ENCODE measurements around the gene PRKD1. TPM values are rescaled to one million over a fixed set of nuclear protein-coding genes. Genes with fewer than 3 reads are reported as not detected.

PRKD1 gene
- total and polyA plus RNA-seq, 2 of the 13 experiments (the other 11 are each of a cell fraction or from before 2014, with no cell fraction given): 0.22 to 1.3 TPM

DNA sequence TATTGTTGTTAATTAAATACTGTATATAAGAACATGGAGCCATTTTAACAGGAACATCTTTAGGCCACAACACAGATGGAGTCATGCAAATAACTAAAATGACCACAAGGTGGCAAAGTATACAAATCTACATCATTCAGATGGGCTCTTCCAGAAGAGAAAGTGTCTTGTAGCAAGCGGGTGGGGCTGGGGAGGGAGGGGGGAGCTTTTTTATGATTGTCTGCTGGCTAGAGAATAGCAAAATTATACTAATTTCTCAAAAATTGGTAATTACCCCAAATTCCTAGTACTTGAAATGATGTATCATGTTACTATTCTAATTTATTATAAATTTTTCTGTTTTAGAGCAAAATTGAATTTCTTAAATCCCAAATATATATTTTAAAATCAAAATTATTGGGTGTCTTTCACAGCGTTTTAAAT is 378.7 kb downstream of the PRKD1 start (continued):
- no peak for TF ChIP-seq POLR2AphosphoS2 (IDR thresholded peaks at IDR 0.05; ENCODE audit: low read depth, low read length)
- TF ChIP-seq ZNF24 (IDR thresholded peaks at IDR 0.05): 0 out of 2 replicates have a peak, but pooled peaks have one; percentile 43
- TF ChIP-seq, protein P1, sequence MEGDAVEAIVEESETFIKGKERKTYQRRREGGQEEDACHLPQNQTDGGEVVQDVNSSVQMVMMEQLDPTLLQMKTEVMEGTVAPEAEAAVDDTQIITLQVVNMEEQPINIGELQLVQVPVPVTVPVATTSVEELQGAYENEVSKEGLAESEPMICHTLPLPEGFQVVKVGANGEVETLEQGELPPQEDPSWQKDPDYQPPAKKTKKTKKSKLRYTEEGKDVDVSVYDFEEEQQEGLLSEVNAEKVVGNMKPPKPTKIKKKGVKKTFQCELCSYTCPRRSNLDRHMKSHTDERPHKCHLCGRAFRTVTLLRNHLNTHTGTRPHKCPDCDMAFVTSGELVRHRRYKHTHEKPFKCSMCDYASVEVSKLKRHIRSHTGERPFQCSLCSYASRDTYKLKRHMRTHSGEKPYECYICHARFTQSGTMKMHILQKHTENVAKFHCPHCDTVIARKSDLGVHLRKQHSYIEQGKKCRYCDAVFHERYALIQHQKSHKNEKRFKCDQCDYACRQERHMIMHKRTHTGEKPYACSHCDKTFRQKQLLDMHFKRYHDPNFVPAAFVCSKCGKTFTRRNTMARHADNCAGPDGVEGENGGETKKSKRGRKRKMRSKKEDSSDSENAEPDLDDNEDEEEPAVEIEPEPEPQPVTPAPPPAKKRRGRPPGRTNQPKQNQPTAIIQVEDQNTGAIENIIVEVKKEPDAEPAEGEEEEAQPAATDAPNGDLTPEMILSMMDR (CRISPR knock-in tag; IDR thresholded peaks at IDR 0.05): peak; percentile 75
- TF ChIP-seq ZNF775 (CRISPR knock-in tag; IDR thresholded peaks at IDR 0.05; ENCODE audit: borderline replicate concordance): no peak
- no peak for TF ChIP-seq KLF11 (CRISPR knock-in tag; IDR thresholded peaks at IDR 0.05)
- peak; percentile 69 for TF ChIP-seq STAG1 (CRISPR knock-in tag; IDR thresholded peaks at IDR 0.05)
- no peak for TF ChIP-seq NFAT5 (CRISPR knock-in tag; IDR thresholded peaks at IDR 0.05)
- TF ChIP-seq RBM39 (IDR thresholded peaks at IDR 0.05; ENCODE audit: low read depth, low read length, poor library complexity, severe bottlenecking): no peak
- no peak for TF ChIP-seq HOXD1 (CRISPR knock-in tag; IDR thresholded peaks at IDR 0.05)
- TF ChIP-seq FOXC1 (CRISPR knock-in tag; IDR thresholded peaks at IDR 0.05; ENCODE audit: borderline replicate concordance): no peak
- TF ChIP-seq MIER3 (CRISPR knock-in tag; IDR thresholded peaks at IDR 0.05; ENCODE audit: borderline replicate concordance): no peak
- TF ChIP-seq CSRNP2 (CRISPR knock-in tag; conservative IDR thresholded peaks at IDR 0.05; ENCODE audit: low read depth): no peak
- TF ChIP-seq ZNF230 (CRISPR knock-in tag; IDR thresholded peaks at IDR 0.05): no peak
- TF ChIP-seq ZFP36 (IDR thresholded peaks at IDR 0.05; ENCODE audit: borderline replicate concordance, low read depth, low read length, partially characterized antibody): no peak
- no peak for TF ChIP-seq ZMYM2 (CRISPR knock-in tag; IDR thresholded peaks at IDR 0.05)
- TF ChIP-seq KAT2B (IDR thresholded peaks at IDR 0.05; ENCODE audit: borderline replicate concordance, low read depth, low read length): no peak
- TF ChIP-seq, protein P2, sequence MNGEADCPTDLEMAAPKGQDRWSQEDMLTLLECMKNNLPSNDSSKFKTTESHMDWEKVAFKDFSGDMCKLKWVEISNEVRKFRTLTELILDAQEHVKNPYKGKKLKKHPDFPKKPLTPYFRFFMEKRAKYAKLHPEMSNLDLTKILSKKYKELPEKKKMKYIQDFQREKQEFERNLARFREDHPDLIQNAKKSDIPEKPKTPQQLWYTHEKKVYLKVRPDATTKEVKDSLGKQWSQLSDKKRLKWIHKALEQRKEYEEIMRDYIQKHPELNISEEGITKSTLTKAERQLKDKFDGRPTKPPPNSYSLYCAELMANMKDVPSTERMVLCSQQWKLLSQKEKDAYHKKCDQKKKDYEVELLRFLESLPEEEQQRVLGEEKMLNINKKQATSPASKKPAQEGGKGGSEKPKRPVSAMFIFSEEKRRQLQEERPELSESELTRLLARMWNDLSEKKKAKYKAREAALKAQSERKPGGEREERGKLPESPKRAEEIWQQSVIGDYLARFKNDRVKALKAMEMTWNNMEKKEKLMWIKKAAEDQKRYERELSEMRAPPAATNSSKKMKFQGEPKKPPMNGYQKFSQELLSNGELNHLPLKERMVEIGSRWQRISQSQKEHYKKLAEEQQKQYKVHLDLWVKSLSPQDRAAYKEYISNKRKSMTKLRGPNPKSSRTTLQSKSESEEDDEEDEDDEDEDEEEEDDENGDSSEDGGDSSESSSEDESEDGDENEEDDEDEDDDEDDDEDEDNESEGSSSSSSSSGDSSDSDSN (CRISPR knock-in tag; IDR thresholded peaks at IDR 0.05): no peak
- no peak for TF ChIP-seq ZNF749 (CRISPR knock-in tag; IDR thresholded peaks at IDR 0.05; ENCODE audit: borderline replicate concordance)

Measured in HepG2 (cell line).